Putamen (tissue), 1 donor: ENCODE data around the gene SLC24A5.

Experiments
- DNase-seq: peaks from one replicate; pipeline ENCODE4 v3.0.0-alpha.2; 2016; ENCODE audit warnings: low spot score

Gene SLC24A5

GRCh38 chr15:48190932-48191573, 70.3 kb downstream of the SLC24A5 start:
- peak; percentile 25 for DNase-seq

GRCh38 chr15:48191574-48192225, 70.9 kb downstream of the SLC24A5 start, which contains the start of gene CTXN2:
Gene CTXN2 (plus strand): TSS chr15:48191665. CDS start chr15:48201301, 9,636 bp downstream.
- DNase-seq: peak; percentile 52
